ENCODE data around the gene CRAMP1.
A peak's percentile ranks its signal among the peaks of the same experiment; 100 is the strongest.

The CRAMP1 gene

DNA sequence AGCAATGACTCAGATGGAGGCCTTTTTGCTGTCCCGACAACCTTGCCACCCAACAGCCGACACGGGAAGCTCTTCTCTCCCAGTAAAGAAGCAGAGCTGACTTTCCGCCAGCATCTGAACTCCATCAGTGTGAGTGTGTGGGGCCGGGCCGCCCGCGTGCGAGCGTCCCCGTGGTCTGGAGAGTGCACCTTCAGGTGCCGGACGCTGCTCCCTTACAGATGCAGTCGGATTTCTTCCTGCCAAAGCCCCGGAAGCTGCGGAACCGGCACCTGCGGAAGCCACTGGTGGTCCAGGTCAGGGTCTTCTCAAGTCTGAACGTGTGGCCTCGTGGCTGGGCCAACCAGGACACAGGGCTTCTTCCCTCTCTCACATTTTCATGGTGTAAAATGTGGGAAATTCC lies 50.4 kb downstream of the CRAMP1 start:
- no peak for DNase-seq

DNA sequence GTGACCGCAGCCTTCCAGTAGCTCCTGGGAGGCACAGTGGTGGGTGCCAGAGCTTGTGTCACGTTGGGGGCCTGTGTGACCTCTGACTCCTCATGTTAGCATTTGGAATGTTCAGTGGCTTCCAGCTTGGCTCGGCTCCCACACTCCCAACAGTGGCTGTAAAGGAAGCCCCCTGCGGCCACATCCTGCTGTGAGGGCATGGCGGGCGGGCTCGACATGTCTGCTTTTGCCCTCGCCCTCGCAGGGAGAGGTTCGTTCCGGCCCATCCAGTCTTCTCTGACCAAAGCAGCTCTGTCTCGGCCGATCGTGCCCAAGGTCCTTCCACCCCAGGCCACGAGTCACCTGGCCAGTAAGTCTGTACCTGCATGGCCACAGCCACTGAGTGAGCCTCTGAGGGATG lies 53.7 kb downstream of the CRAMP1 start:
- DNase-seq, result no peak

DNA sequence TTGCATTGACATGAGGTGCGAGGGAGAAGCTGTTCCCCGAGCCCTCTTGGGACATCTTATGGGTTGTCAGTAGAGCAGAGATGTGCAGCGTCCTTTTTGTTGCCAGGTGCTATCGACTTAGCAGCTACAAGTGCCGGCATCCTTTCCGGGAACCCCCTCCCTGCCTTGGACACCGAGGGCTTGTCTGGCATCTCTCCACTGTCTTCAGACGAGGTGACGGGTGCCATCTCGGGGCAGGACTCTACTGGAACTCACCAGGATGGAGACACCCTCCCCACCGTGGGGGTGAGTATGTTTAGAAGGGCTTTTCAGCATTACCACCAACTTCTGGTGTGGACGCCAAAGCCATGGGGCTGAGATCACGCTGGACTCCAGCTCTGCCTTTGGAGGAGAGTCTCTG lies 54.2 kb downstream of the CRAMP1 start:
- DNase-seq, result no peak

DNA sequence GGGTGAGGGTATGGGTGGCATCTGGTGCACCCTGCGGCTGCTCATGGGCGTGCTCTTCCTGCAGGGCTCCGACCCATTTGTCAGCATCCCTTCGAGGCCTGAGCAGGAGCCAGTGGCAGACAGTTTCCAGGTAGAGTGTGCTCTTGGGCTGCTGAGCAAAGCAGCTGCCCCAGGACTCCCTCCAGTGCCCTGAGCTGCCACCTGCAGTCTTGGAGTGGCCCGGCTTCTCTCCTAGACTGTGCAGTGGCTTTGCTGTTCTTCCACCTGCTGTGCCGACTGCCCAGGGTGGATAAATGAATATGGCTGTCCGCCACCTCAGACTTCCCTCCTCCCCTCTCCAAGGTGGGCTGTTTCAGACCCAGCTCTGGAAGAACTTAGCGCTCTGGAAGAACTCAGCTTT lies 55.1 kb downstream of the CRAMP1 start:
- no peak for DNase-seq

DNA sequence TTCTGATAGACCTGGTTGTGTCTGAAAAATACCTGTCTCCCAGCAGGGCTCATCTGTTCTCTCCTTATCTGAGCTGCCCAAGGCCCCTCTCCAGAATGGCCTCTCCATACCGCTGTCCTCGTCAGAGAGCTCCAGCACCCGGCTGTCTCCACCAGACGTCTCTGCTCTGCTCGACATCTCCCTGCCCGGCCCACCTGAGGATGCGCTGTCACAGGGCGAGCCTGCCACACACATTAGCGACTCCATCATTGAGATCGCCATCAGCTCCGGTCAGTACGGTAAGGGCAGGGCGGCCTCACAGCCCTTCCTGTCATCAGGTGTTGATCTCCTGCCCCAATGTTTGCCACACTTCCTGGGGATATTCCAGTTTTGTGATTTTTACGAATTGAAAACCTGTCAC lies 55.8 kb downstream of the CRAMP1 start:
- DNase-seq, result no peak

DNA sequence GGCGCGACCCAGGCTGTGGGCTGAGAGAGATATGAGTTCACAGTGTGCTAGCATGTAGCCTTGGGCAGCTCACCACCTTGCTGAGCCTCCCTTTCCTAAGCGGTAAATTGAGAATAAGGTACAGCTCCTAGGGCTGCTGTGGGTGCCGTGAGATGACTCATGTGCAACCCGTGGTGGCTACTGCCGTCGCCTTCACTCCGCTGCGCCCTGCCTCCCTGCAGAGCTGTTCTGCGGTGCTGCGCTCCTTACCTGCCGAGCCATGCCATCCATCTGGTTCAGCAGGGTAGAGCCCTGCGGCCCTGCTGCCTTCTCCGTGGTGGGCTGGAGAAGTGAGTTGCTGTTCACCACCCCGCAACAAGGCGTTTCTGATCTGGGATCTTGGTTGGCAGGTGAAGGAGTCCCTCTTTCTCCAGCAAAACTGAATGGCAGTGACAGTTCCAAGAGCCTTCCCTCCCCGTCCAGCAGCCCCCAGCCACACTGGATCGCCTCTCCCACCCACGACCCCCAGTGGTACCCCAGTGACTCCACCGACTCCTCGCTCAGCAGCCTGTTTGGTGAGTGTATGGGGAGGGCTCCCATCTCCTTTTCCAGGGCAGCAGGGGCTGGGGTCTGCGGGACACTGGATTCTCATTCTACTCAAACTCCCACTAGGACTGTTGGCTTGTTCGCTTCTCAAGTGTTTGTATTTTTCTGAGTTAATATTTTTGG lies 56.6 kb downstream of the CRAMP1 start:
- no peak for DNase-seq

DNA sequence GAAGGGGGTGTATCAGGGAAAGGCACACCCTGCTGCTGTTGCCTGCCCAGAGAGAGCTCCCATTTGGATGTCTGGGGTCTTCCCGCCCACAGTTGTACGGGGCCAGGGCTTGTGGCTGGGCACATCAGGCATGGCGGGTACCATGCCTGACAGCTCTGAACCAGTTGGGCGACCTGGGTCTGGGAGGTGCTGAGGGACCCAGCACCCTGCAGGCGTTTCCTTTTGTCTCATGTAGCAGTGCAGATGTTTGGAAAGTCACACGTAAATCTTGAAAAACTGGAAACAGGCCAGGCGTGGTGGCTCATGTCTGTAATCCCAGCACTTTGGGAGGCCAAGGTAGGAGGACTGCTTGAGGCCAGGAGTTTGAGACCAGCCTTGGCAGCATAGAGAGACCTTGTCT lies 57.5 kb downstream of the CRAMP1 start:
- DNase-seq, result no peak

DNA sequence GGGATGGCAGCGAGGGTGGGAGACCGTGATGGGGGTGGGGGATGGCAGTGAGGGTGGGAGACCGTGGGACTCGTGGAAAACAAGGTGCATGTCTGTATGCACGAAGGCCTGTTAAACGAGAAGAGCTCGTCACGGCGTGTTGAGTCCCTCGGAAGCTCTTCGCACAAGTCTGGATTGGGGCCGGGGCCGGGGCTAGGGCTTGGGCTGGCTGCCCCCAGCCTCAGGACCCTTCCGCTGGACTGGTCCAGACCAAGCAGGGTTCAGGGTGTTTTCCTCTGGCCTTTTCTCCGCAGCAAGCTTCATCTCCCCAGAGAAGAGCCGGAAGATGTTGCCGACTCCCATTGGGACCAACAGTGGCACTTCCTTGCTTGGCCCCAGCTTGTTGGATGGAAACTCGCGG lies 58.2 kb downstream of the CRAMP1 start:
- DNase-seq, result no peak

DNA sequence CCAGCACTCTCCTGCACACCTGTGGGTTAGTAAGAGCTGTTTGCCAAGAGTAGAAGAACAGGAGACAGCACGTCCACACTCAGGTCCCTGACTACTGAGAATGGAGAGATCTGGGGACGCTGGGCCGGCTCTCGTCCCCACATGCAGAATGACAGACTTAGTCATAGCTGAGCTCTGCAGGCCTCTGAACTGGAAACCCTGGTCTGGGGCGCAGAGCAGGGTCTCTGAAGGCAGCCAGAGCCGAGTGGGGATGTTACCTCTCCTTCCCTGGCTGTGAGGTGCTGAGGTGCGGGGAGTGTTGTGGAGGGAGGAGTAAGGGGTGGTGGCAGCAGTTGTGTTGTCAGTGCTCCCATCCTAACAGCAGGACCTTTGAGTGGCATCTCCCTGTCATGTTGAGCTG lies 58.7 kb downstream of the CRAMP1 start:
- no peak for DNase-seq

DNA sequence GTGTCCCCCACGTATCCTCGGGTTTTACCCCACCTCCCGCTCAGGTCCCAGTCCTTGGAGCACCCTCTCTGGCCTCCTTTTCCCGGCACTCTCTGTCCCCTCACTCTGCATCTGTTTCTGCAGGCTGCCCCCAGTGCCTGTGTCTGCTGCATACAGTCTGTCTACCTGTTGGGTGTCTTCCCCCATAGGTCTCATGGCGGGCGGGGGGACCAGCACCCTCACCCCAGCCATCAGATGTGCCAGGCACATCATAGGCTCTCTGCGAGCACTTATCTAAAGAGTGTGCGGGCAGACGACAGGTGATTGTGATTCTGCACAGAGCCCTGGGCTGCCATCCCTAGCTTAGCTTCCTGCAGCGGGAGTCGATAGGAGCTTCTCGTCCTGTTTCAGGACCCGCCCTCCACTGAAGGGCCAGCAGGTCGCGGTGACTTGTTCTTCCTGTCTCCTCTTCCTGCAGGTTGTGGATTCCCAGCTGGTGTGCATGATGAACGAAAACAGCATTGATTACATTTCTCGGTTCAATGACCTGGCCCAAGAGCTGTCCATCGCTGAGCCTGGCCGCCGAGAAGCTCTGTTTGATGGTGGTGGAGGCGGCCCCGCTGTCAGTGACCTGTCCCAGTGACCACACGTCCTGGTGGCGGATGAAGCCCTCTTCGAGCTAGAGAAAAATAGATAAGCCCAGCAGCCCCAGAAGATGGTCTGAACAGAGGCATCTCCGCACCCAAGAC lies 61.4 kb downstream of the CRAMP1 start:
- no peak for DNase-seq

DNA sequence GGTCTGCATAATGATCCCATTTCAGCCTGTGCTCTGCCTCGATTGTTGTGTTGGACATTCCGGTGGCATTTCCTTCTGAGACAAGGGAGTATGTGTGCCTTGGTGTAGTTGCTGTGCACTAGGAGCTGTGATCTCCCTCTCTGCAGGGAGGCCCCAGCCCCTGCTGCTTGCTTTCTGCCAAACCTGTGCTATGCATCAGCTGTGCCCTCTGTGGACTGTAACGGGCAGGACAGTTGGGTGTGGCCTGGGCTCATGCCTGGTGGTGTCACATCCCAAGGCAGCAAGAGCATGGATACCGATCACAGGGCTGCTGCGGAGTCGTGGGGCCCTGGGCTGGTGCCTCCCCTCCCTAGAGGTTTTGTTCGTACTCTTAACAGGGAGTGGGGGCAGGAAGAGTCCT lies 62.1 kb downstream of the CRAMP1 start:
- no peak for DNase-seq

DNA sequence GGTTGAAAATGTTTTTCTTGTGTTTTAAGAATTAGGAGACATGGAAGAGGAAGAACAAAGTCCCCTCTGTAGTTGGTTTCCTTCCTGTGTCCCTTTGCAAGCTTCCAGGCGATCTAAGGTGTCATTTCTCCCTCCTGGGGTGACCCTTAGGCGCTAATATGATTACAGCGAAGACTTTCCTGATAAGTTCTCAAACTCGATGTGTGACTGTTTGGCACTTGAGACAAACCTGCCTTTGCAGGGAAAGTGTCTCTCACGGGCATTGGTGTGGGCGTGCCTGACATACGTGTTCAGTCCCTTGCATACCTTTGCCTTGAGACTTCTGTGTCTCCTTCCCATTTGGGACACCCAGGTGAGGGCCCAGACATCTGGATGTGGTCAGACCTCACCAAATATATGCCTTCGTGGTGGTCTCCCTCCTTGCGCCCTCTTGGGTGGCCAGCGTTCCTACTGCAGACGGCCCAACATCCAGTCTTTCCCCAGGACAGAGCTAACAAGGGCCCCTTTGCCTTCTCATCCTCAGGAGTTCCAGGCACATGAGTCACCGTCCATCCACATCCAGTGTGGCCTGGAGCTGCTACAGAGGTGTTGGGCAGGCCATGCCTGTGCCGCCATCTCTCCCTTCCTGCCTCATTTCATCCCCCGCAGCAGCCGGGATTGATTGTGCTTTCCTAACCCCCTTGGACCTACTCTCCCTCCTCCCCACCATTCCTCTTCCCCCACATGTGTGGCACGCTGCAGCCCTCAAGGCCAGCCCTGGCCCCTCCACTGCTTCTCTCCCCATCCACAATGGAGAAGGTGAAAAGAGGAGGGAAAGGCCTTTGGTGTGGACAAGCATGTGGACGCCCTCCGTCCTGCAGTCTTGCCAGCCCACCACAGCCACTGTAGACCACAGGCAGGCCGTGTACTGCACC lies 62.8 kb downstream of the CRAMP1 start:
- no peak for DNase-seq

DNA sequence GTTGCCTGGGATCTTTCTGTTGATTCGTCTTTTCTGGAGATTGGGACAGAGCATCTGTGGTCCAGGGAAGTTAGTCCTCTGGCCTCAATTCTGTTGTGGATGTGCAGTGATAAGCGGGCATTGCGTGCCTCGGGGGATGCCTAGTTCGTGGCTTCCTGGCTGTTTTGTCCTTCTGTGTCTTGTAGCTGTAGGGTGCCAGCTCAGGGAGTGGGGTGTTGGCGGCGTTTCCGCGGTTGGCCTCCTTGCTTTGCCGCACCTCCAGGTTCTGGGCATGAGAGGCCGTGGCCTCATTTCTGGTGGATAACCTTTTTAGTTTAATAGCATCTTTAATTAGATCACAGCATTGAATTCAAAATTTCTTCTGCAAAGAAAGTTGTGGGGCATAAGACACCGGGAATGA lies 64.5 kb downstream of the CRAMP1 start:
- DNase-seq, result no peak

DNA sequence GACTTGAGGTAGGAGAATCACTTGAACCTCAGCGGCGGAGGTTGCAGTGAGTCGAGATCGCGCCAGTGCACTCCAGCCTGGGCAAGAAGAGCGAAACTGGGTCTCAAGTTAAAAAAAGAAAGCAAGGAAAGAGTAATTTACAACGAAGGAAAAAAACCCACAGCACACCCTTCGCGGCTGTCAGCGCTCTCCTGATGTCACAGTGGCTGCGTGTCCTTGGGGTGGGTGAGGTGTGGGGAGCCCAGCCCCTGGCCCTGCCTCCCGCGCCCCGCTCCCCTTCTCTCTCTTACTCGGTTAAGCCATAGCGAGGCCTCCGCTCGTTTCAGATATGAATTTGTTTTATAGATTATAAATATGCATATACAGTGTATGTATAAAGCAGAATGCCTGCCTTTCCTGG lies 65.2 kb downstream of the CRAMP1 start:
- no peak for DNase-seq

DNA sequence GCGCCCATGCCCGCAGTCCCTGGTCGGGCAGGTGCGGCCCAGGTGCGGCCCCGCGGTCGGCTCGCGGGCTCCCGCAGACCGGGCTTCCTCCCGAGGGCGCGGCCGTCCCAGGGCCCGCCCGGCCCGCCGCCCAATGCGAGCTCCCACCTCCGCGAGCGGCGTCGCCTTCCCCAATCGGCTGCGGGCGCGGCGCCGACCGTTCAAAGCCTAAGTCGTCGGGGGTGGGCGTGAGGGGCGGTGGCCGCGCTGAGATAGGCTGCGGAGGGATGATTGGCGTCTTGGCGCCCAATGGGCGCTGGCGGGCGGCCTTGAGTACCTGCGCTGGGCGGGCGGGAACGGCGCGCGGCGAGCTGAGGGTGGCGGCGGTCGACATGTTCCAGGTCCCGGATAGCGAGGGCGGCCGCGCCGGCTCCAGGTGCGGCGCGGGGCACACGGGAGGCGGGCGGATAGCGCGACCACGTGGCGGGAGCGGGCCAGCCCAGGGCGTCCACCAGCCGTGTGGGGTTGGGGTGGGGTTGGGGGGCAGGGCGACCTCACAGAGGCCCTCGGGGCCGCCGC lies 65.9 kb downstream of the CRAMP1 start, which contains the start of gene JPT2:
TSS of gene JPT2 (plus strand) at position 338 of the 558 bp plus-strand sequence. CDS start at position 372, 34 bp downstream.
- peak; percentile 98 for DNase-seq

DNA sequence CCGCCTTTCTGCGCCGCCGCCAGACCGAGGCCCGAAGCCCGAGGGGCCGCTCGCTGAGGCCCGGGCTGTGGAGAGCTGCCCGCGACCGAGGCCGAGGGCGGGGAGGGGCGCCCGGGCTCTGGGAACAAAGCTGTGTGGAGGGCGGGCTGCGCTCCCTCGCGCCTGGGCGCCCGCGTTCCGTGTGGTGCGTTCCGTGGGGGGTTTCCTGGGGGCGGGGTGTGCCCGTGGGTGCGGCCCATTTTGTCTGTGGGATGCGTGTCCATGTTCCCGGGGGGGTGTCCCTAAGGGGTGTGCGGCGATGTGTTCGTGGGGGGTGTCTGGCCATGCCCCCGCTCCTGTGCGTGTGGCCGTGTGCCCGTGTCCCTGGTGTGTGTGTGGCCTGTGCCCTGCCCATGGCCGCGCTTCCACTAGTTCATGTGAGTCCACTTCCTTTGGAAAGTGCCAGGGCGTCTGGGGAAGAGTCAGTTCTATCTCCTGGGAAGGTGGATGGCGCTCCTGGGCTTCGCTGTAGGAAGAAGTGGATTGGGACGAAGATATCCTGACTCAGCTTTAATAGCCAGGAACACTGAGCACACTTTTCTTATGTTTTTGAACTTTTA lies 66.4 kb downstream of the CRAMP1 start:
- DNase-seq, result peak; percentile 65

DNA sequence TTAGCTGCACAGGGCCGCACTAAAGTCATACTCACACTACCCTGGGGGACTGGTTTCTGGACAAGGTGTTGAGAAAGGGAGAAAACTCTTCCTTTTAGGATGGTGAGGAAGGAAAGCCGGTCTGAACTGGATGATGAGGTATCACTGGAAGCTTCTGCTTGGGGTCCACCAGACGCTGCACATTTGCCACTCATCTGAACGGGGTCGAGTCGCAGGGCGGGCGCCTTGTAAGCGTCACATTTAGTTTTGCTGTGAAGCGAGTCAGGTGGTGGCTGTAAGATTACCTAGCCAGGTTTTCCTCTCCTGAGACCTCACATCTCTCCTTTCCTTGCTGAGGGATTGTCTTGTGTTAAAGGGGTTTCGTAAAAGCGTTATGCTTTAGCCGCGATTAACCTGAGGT lies 68.2 kb downstream of the CRAMP1 start:
- DNase-seq, result no peak

DNA sequence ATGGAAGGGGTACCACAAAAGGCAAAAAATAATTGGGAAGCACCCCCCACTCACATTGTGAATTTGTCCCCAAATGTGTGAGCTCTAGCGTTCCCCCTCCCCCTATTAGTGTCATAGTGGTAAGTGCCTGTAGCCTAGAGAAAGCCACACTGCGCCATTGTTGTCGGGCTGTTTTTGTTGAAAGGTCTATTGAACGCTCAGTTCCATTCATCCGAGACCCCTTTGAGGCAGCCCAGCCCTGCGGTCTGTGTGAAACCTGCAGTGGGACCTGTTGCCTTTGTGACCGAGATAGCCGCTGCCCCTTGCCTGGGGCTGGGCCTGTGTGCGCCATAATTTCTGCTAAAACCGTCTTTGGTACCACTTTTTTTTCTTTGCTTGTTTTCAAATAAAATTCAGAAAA lies 68.9 kb downstream of the CRAMP1 start:
- no peak for DNase-seq

DNA sequence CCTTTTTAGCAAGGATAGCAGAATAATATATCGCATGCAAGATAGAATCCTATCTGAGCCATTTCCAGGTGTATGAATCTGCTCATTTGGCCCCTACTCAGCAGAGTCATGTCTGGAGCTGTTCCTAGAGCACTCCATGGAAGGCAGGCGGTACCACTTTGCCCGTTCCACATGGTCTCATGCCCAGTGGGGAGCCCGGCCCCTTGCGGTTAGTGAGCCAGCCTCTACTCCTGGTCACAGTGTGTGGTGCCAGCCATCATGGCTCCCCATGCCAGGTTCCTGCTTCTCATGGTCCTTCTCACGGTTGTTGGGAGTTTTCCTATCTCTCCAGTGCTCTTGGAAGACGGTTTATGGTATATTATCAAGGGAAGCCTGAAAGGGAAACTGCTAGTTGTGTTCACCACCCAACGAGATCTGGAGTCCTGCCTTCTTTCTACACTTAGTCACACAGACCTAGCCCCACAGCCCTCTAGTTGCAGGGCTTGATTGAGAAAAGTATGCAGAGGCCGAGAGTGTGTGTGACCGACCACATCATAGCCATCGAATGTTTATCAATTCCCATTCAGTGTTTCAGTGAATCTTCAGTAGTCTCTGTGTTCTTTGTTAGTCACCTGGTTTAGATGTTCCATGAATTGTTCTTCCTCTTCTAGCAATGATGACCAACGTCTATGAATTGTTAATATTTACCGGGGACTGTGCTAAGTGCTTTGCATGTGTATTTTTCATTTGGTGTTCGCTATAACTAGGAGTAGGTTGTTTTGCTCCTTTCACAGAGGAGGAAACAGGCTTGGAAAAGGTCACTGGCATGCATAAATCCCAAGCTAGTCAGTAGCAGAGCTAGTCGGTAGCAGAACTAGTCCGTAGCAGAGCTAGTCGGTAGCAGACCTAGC lies 75.5 kb downstream of the CRAMP1 start:
- no peak for DNase-seq

DNA sequence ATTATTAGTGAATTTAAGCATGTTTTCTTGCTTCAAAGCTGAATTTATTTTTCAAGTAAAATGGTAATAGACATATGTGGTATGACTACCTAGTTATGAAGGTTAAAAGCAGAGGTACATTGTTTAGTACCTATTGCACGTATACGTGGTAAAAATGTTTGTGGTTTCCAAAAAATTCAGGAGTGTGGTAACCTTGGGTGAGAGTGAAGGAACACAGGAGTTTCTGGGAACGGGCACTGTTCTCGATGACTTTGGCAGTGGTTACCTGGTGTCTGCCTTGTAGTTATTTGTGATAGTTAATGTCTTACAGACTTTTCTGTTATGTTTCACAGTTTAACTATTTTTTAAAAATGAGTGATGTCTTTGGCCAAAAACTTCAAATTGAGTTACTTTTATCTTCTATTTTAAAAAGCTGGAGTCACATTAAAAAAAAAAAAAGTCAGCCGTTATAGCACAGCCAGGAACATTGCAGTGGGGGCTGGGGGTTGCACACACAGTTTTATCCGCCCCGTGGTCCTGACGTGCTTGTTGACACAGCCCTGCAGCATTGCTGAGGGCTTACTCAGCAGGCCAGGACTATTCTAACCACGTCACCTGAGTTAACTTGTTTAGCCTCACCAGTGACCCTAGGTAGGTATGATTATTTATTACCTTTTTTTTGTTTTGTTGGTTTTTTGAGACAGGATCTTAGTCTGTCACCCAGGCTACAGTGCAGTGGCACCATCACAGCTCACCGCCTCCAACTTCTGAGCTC lies 76.8 kb downstream of the CRAMP1 start:
- no peak for DNase-seq

DNA sequence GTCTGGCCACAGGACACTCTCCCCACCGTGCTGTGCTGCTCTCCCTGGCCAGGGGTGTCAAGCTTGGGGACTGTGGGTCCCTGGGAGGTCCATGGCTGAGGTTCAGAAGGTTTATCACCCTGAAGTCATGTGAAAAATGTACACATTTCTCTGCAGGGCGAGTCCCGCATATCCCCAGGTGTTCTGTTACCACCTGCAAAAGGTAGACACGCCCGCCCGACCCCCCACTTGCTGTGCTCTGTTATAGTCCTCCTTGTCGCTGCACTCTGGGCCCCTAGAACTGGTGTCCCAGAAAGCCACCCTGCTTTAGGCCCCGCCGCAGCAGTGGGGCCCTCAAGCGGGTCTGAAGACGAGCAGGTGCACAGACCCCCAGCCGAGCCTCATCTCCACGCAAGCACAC lies 77.7 kb downstream of the CRAMP1 start:
- no peak for DNase-seq

Measured in stimulated activated CD4-positive, alpha-beta T cell treated with anti-CD3 and anti-CD28 coated beads, Interleukin-15, amount 100 ng/mL, for 24 hours (primary cell).